NT2/D1 (cell line): Measurements from ENCODE around the gene RNF152.

Source experiments
- YY1 ChIP-seq: IDR thresholded peaks from 2 replicates; pipeline ENCODE4 v1.6.1; 2011; ENCODE audit not compliant: insufficient read length, insufficient read depth
- ZNF274 ChIP-seq: IDR thresholded peaks from 2 replicates; pipeline ENCODE4 v1.6.1; 2011; ENCODE audit warnings: mild to moderate bottlenecking, low read depth, low read length

GRCh38 chr18:61852496-61852895 is 40.3 kb downstream of the RNF152 start:
- TF ChIP-seq ZNF274 = no peak
- TF ChIP-seq YY1 = no peak
